ENCODE results near the gene PCDH7.

GRCh38 chr4:30744957-30745640 is 24.9 kb downstream of the PCDH7 start:
- TF ChIP-seq, protein P1, sequence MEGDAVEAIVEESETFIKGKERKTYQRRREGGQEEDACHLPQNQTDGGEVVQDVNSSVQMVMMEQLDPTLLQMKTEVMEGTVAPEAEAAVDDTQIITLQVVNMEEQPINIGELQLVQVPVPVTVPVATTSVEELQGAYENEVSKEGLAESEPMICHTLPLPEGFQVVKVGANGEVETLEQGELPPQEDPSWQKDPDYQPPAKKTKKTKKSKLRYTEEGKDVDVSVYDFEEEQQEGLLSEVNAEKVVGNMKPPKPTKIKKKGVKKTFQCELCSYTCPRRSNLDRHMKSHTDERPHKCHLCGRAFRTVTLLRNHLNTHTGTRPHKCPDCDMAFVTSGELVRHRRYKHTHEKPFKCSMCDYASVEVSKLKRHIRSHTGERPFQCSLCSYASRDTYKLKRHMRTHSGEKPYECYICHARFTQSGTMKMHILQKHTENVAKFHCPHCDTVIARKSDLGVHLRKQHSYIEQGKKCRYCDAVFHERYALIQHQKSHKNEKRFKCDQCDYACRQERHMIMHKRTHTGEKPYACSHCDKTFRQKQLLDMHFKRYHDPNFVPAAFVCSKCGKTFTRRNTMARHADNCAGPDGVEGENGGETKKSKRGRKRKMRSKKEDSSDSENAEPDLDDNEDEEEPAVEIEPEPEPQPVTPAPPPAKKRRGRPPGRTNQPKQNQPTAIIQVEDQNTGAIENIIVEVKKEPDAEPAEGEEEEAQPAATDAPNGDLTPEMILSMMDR (IDR thresholded peaks at IDR 0.05; ENCODE audit: low read length), result no peak
- TF ChIP-seq EZH2 (IDR thresholded peaks at IDR 0.05; ENCODE audit: borderline replicate concordance, low read length), result no peak

All from OCI-LY1 (cell line).